ENCODE results near the gene CLBA1.
"Not testable (repeated sequence)": the region's sequence is repeated elsewhere in the genome, so short reads cannot be mapped to it uniquely, and the experiment has no call there.

CLBA1 gene

GRCh38 chr14:104947881-104948735, 37.5 kb upstream of the CLBA1 start:
- DNase-seq (ENCODE audit: low read depth in 3 of 3), result not testable (repeated sequence)

- DNase-seq (ENCODE audit: low read depth in 3 of 3), result no peak
These were observed 36.9 kb upstream of the CLBA1 start for GRCh38 chr14:104948736-104949031.

- not testable (repeated sequence) for DNase-seq (ENCODE audit: low read depth in 3 of 3)
These were observed 36.1 kb upstream of the CLBA1 start for GRCh38 chr14:104949406-104949955.

- DNase-seq (ENCODE audit: low read depth in 3 of 3), result no peak
These were observed 35.6 kb upstream of the CLBA1 start for GRCh38 chr14:104950021-104950420.

- not testable (repeated sequence) for DNase-seq (ENCODE audit: low read depth in 3 of 3)
These were observed 34.9 kb upstream of the CLBA1 start for GRCh38 chr14:104950701-104951100.

- not testable (repeated sequence) for DNase-seq (ENCODE audit: low read depth in 3 of 3)
These were observed 33.5 kb upstream of the CLBA1 start for GRCh38 chr14:104951863-104952657.

GRCh38 chr14:104953097-104953496, 32.5 kb upstream of the CLBA1 start:
- DNase-seq (ENCODE audit: low read depth in 3 of 3), result no peak

GRCh38 chr14:104953896-104954656, 31.5 kb upstream of the CLBA1 start:
- no peak for DNase-seq (ENCODE audit: low read depth in 3 of 3)

- DNase-seq (ENCODE audit: low read depth in 3 of 3), result no peak
These were observed 30.7 kb upstream of the CLBA1 start for GRCh38 chr14:104954746-104955395.

- no peak for DNase-seq (ENCODE audit: low read depth in 3 of 3)
These were observed 30.2 kb upstream of the CLBA1 start for GRCh38 chr14:104955396-104955770.

GRCh38 chr14:104956290-104956890, 29.2 kb upstream of the CLBA1 start:
- no peak for DNase-seq (ENCODE audit: low read depth in 3 of 3)

GRCh38 chr14:104957146-104958113, 28.2 kb upstream of the CLBA1 start:
- no peak for DNase-seq (ENCODE audit: low read depth in 3 of 3)

- no peak for DNase-seq (ENCODE audit: low read depth in 3 of 3)
These were observed 21.0 kb upstream of the CLBA1 start for GRCh38 chr14:104964546-104964945.

GRCh38 chr14:104965561-104966231, 19.9 kb upstream of the CLBA1 start:
- DNase-seq (ENCODE audit: low read depth in 3 of 3), result no peak

- DNase-seq (ENCODE audit: low read depth in 3 of 3), result no peak
These were observed 19.2 kb upstream of the CLBA1 start for GRCh38 chr14:104966261-104966865.

GRCh38 chr14:104966981-104967385, 18.6 kb upstream of the CLBA1 start:
- no peak for DNase-seq (ENCODE audit: low read depth in 3 of 3)

GRCh38 chr14:104967386-104968152, 18.0 kb upstream of the CLBA1 start:
- DNase-seq (ENCODE audit: low read depth in 3 of 3), result no peak

- no peak for DNase-seq (ENCODE audit: low read depth in 3 of 3)
These were observed 17.4 kb upstream of the CLBA1 start for GRCh38 chr14:104968153-104968527.
